Stimulated activated CD8-positive, alpha-beta memory T cell treated with anti-CD3 and anti-CD28 coated beads, Interleukin-4, amount 100 ng/mL, for 48 hours (primary cell): ENCODE data around the gene STMP1.
"Not testable (repeated sequence)": the region's sequence is repeated elsewhere in the genome, so short reads cannot be mapped to it uniquely, and the experiment has no call there.

Experiments used
- DNase-seq: peaks from one replicate; pipeline ENCODE4 v3.0.0-alpha.2; 2020

Gene STMP1

DNA sequence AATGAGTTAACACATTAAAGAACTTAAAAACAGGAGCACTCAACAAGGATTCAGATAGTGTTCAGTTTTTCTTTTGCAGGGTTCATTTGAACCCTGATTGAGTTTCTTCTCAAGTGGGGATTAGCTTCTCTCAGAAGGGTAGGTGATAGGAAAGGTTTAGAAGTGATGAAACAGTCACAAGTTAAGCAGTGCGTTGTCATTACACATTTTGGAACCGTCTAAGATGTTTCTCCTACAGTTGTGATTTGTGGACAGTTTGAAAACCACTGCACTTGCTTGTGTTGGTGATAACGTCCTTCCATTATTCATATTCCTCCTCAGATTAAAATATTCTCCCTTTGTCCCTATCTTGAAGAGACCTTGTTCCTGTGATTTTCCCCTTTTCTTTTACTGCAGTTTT, 2.7 kb downstream of the STMP1 start:
- DNase-seq = no peak

DNA sequence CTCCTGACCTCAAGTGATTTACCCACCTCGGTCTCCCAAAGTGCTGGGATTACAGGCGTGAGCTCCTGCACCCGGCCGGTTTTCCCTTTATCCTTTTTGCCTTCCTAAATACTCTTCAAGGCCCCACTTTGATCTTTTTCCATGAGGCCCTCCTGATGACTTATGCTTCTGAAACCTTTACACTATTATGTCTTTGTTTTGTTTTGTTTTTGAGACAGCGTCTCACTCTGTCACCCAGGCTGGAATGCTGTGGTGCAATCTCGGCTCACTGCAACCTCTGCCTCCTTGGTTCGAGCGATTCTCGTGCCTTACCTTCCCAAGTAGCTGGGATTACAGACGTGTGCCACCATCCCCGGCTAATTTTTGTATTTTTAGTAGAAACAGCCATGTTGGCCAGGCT, 3.8 kb downstream of the STMP1 start:
- DNase-seq = no peak

DNA sequence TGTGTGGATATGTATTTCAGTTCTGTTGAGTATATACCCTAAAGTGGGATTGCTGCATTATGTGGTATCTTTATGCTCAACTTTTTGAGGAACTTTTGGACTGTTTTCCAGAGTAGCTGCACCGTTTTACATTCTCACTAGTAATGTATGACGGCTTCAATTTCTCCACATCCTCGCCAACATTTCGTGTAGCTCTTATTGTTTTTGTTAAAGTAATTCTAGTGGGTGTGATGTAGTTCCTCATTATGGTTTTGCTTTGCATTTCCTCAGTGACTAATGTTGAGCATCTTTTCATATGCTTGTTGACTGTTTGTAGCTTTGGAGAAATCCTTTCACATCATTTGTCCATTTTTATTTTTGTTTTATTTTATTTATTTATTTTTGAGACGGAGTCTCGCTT, 4.5 kb downstream of the STMP1 start:
- DNase-seq = no peak

DNA sequence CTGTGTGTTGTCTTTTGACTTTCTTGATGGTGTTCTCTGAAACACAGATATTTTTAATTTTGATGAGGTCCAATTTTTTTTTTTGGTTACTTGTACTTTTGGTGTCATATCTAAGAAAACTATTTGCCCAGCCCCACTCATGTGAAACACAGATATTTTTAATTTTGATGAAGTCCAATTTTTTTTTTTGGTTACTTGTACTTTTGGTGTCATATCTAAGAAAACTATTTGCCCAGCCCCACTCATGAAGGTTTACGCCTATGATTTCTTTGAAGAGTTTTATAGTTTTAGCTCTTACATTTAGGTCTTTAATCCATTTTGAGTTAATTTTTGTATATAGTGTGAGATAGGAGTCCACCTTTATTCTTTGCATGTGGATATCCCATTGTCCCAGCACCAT, 5.3 kb downstream of the STMP1 start:
- DNase-seq = not testable (repeated sequence)

DNA sequence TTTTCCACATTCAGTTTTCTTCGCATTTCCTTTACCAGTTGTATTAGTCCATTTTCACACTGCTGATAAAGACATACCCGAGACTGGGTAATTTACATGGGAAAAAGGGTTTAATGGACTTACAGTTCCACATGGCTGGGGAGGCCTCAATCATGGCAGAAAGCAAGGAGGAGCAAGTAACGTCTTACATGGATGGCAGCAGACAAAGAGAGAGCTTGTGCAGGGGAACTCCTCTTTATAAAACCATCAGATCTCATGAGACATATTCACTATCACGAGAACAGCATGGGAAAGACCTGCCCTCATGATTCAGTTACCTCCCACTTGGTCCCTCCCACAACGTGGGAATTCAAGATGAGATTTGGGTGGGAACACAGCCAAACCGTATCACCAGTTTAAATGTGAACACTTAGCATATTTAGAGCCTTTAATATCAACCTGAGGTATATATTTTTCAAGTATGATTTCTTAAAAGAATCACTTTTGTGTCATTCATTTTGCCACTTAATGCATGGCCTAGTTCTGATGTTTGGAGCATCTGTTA, 6.6 kb downstream of the STMP1 start:
- DNase-seq = not testable (repeated sequence)

DNA sequence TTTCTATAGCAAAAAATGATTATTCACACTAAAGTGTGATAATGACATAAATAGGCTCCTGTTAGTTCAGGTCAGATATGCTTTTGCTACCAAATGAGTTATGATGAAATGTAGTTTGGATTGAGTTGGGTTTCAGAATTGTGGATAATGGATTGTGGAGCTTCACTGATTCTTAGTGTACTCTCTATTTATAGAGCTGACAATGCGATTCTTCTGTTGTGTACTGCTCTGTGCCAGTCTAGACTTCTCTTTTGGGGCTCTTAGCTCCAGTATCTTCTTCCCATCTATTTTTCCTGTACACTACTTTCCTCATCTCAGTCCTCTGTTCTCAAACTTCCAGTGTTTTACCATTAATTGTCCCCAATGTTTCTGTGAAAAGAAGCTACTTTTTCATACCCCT, 7.5 kb downstream of the STMP1 start:
- DNase-seq = no peak

DNA sequence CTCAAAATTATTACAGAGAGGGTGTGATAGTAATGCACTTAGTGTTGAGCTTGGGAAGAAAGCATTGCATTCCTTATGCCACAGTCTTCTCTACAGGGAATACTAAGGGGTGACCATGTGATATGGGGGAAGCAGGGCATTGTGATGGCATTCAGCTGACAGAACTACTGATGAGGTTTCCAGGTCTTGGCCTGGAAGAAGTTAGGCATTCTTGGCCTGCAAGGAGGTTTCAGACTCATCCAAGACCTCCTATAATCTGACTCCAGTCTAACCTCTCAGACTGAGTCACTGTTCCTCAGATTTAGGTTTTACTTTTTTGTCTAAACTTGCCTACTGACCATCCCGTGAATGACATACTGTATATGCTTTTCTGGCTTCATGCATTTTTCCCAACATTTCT, 7.9 kb downstream of the STMP1 start:
- no peak for DNase-seq

DNA sequence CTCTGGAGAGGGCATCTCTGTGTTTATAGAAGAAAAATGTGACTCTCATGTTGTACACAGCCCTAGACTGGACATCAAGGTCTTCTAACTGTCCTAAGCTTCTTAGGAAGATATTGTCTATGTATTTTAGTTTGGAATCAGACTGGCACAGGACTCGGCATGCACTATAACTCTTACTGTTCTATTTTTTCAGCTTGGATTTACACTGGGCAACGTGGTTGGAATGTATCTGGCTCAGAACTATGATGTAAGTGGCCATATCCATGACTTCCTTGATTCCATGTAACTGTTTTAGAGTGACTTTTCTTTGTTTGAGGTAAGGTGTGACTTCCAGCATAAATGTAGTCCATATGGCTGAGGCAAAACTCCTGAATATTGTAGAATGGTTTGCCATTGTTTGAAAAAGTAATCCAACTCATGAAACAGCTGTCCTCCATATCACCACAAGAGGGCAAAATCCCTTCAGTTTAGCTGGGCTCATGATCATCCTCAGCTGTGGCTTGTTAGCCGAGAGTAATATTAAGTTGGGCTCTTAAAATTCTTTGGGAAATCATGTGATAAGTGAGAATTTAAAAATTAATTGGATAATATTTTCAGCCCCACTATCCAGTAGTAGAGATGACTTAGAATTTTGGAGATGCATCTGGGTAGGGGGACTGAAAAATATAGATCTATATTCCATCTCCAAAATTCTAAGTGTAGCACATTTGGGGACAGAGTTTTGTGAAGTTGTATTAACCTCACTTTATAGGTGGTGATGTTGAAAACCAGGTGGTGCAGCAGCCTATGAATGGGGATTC, 10.4 kb downstream of the STMP1 start:
- DNase-seq = no peak

DNA sequence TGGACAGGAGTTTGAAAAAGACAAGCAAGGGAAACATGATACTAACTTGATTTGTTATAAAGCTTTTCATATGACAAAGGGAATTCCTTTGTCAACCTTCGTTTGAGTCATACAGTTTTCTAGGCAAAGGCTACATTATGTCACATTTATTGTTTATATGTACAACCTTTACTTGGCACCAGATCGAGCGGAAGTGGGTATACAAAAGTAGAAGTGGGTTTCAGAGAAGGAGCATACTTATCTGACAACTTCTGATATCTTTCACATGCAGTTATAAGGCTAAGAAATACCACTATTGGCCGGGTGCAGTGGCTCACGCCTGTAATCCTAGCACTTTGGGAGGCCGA, 11.0 kb downstream of the STMP1 start:
- DNase-seq = no peak

DNA sequence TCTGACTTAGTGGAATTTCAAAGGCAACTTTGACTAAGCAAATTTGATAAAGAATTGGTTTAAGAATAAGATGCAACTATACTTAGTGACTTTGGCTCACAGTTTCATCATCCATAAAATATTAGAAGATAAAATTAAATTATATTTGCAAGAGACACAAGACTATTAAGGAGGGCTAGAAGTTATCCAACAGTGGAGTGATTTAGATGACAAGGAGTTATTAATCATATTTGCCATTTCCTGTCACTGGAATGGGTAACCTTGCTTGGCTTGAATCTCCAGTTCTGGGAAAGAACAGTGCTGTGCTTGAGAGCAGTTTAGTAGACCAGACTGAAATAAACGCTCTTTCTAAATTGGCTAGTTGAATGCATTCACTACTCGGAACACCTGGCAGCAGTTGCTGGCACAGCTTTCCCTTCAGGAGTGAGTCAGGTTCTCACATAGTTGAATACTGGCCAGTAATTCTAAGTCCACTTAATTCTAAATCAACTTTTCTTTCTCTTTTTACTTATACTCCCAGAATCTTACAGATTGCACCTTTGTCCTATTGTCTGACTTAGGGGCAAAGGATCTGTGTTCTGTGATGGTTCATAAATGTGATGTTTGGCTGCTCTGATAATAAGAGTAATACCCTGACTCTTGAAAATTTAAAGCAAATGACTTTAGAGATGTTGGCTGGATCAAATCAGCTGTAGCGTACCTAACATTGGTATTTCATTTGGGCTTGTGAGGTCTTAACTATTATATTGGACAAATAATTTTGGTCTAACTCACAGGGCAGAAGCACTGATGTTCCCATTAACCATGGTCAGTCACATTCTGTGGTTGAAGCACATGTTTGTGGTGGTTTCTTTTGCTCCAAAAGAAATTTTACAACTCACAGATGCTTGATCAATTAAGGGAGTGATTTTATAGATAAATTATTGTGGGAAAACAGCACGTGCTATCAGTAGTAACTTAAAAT, 16.6 kb downstream of the STMP1 start:
- no peak for DNase-seq

DNA sequence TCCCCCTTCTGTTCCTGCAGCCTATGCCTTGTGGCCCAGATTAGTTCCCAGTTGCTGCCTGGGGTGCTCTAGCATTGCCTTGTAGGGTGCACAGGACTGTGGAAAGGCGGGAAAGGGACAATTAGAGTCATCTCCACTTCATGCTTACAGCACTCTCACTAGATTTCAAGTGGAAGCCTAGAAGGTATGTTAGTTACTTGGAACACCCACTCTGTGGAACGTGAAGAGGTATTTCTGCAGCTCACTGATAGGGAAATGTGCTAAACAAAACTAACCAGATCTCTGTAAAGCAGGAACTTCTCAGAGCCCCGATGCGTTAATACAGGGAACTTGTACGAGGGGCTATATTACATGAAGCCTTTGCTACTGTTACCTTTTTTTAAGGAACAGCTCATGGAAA, 19.4 kb downstream of the STMP1 start:
- DNase-seq = no peak

DNA sequence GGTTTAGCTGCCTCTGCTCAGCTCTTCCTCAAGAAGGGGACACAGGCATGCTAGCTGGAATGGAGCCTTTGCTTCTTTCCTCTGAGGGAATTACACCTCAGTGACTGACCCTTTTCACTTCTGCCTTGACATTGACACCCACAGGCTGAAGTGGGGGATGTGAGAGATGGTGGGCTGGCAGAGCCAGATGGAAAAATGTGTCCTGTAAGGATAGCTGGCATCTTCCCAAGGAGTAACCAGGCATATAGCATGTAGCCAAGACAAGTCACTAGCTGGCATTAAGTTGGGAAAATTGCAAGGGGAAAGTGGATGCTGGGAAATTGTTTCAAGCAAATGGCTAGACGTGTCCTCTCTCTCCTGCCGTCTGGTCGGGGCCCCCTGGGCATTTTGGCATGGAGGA, 19.9 kb downstream of the STMP1 start:
- DNase-seq = no peak

DNA sequence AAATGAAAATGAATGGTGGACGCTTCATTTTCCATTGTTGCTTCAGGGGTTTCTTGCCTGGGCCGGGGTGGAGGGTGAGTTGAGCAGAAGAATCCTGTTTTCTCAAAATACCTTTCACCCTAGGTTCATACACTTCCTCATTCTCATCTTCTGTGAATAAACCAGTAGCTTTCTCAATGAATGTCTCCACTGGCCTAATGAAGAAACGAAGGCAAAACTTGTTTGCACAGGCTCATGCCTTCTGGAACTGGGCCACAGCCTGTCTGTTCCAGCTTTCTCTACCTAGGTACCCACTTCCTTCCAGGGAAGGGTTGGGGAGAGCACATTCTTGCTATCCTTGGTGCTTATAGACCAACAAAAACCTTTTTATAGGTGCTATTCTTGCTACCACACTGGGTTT, 21.3 kb downstream of the STMP1 start:
- no peak for DNase-seq

DNA sequence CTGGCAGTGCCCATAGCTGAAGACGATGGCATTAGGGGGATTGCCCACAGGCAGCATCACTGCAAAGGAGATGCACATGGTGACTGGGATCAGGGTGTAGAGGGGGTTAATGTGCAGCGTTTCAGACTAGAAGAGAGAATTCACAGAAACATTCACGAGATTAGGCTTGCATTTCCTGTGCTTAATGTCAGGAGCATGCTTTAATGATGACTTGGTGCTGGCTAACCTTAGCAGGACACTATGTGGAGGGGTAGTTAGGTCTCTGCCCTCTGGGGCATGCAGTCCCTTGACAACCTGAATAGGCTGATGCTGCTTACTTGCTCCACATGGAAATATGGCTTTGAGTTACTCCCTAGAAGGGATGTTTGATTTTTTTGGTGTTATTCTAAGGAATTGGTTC, 21.8 kb downstream of the STMP1 start:
- DNase-seq = no peak

DNA sequence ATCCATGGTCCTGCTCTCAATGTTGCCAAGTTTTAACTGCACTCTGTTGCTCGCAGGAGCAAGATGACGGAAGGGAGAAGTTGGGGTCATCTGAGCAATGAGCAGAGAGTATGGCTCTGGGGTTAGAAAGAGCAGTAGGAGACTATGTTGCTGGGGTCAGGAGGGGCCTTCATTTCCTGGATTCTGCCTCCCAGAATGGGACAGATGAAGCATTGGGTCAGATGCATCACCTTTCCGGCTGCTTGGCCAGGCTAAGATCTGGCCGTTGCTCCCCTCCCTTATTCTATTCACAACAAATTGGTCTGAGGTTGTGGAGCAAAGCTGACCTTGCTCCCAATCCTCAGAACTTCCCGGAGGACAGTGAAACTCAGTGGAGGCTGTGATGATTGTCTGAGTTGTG, 22.4 kb downstream of the STMP1 start:
- DNase-seq = no peak

DNA sequence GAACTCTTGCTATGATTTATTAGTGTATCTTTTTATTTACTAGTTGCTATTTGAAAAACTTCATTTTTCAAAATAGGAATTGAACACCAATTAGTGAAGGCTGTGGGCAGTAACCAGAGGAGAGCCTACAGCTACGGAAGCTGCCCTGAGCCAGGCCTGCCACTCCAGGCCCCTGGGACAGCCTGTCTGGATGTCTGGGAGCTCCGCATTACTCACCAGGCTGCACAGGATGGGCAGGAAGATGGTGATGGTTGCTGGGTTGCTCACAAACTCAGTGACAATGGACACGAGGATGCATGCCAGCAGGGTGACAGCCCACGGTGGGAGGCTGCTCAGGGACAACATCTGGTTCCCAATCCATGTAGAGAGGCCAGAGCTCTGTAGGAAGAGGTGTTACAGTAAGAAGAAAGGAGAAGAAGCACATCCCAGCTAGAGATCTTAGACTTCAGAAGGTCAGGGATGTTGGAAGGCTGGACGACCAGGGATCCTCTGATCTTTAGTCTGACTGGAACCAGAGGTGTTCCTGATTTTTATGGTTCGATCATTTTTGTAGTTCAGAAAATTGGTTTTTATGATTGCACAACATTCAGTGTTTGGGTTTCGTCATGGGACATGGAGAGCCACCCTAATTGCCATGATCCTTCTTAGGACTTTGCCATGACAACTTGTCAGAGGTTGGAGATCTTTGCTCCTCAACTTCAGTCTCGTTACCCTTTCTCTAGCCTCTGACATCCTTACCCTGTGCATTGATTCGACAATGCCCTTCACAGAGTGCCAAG, 23.2 kb downstream of the STMP1 start:
- DNase-seq = no peak

DNA sequence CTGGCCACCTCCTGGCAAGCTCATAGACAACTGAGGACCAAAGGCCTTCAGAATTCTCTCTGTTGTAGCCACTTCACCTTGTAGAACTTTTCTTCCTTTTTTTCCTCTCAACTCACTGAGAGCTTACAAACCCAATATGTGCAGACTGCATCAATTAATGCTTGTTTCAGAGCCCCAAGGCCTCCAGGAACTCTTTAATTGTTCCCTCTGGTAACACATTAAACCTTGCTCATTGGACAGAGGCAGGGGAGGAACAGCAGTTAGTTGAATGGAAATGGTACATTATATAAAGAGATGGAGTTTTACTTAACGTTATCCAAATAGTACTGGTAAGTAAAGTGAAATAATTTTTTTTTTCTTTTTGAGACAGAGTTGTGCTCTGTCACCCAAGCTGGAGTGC, 25.2 kb downstream of the STMP1 start:
- DNase-seq = no peak

DNA sequence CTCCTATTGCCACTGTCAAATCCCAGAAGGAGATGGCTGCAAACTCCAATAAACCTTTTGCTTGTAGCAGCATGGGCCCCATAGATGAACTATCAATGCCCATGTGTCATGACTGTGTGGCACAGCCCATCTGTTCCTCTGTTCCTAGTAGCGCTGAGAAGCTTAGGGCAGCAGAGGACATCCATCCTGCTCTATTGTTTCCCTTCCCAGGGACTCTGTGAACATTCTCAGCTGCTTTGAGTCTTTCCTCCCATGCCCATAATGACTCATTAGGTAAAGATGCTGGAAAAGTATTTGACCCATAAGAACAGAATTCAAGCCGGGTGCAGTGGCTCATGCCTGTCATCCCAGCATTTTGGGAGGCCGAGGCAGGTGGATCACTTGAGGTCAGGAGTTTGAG, 28.3 kb downstream of the STMP1 start:
- no peak for DNase-seq

DNA sequence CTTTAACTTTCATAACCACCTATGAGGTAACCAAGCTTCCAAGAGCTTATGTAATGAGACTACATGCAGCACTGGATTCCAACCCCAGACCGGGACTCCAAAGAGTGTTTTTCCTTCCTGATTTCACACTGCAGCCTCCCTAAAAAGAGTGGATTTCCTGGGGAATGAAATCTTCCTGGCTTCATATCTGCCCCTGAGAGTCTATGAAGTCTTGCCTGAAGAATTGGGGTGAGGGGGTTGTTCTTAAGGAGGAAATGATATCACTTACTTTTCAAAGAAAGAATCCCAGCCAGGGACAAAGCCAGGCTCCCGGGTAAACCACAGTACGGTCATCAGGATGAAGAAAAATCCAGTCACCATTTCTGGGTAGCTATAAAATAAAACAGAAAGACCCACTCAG, 29.7 kb downstream of the STMP1 start:
- no peak for DNase-seq

DNA sequence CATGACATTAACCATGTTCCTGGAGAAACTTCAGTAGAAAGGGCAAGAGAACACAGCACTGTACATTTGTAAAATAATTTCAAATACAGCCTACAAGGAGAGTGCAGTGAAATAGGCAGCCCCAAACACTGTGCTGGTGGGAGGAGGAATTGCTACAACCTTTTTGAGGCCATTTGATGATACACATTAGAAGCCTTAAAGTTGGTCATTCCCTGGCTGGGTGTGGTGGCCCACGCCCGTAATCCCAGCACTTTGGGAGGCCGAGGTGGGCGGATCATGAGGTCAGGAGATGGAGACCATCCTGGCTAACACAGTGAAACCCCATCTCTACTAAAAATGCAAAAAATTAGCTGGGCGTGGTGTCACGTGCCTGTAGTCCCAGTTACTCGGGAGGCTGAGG, 30.3 kb downstream of the STMP1 start:
- DNase-seq = not testable (repeated sequence)

DNA sequence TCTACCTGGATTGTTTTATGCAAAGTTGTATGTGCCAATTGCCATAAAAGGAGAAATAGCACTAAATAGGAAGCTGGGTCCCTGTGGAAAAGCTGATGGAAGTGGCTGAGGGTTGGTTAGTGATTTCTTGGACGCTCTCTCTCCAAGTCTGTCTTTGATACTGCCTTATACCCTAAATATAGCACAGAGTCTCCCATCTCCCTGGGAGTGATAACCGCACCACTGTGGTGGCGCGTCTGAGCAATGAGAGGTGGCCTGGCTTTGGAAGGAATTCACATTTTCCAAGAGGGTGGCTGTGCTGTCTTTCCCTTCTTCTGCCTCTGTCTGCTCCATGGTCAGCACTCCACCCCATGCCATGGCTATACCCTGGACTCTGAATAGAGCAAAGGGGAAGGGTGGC, 31.2 kb downstream of the STMP1 start:
- DNase-seq = no peak

DNA sequence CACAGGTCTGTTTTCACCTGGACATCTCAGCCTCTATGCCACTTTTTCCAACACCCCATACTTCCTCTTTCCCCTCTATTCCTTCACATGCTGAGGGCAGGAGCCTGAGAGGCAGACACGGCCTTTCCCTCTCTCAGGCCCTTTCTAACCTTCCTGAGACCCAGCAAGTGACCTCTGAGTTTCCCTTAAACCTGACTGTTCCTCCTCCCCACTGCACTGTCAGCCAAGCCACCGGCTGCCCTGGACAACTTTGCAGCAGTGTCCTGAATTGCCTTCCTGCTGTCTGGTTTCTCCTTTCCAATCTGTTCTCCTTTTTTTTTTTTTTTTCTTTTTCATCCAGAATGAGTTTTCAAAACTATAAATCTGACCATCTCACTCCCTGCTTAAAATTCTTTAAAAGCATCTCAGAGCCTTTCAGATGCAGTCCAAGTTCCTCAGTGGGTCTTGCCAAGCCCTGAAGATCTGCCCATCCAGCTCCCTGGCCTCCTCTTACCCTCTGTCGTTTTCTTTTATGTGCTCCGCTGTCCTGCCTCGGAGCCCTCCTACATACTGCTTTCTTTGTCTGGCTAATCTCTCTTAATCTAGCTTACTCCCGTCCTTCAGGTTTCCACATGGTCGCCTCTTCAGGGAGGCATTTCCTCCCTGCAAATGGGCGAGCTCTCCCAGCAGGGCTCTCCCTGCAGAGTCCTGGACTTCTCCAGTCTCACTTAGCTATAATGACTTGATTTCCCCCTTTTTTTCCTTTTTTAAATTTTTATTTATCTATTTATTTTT, 35.1 kb downstream of the STMP1 start:
- DNase-seq = no peak
